Natural killer cell treated with Interleukin-12 subunit alpha and Interleukin-12 subunit beta and Interleukin-15 and Interleukin-18, amount 100 ng/mL, for 72 hours (primary cell): Measurements from ENCODE around the gene TMEM88. TPM values are rescaled to one million over a fixed set of nuclear protein-coding genes. Genes with fewer than 3 reads are reported as not detected.
A peak's percentile ranks its signal among the peaks of the same experiment; 100 is the strongest.

Source experiments
- ATAC-seq, 2 donors: fragments of 150-1000 bp; cut with Tn5 transposase in 1 of 2; sonication (Bioruptor Pico), chemical (Tn5 transposase) in 1 of 2; 2 replicates each; pipeline ENCODE4 v1.10.0; 2021
- DNase-seq: peaks from one replicate; pipeline ENCODE4 v3.0.0; 2022; ENCODE audit warnings: low spot score
- H3K27ac Mint-ChIP-seq, 2 donors: 1 replicate in 1 of 2; 2 replicates in 1 of 2; pipeline ENCODE4 v1.8.0; 2022; ENCODE audit warnings: mixed read lengths in 2 of 2, mild to moderate bottlenecking in 1 of 2, moderate library complexity in 1 of 2
- H3K27me3 Mint-ChIP-seq, 2 donors: 1 replicate in 1 of 2; 2 replicates in 1 of 2; pipeline ENCODE4 v1.8.0; 2022; ENCODE audit warnings: mixed read lengths in 2 of 2
- H3K36me3 Mint-ChIP-seq: one replicate; pipeline ENCODE4 v1.8.0; 2022; ENCODE audit warnings: mixed read lengths
- H3K4me1 Mint-ChIP-seq, 2 donors: 1 replicate in 1 of 2; 2 replicates in 1 of 2; pipeline ENCODE4 v1.8.0; 2022; ENCODE audit warnings: low read depth in 2 of 2, mixed read lengths in 2 of 2, mild to moderate bottlenecking in 1 of 2
- H3K4me3 Mint-ChIP-seq: one replicate; pipeline ENCODE4 v1.8.0; 2022; ENCODE audit warnings: mixed read lengths
- H3K9me3 Mint-ChIP-seq: 2 replicates; pipeline ENCODE4 v1.8.0; 2022; ENCODE audit warnings: mixed read lengths
- total RNA-seq, 2 donors: library from RNA; stranded (reverse); gene quantifications; one replicate each; pipeline ENCODE4 v1.2.3, GENCODE V29; 2022

Gene TMEM88
- total RNA-seq, 2 donors from 2014 or later, result 2.4 to 2.7 TPM

GRCh38 chr17:7843536-7844291, 11.2 kb upstream of the TMEM88 start:
- H3K4me1 Mint-ChIP-seq, result peaks cover 54 to 55% of the 10 kb centered on the region in 2 donors
- H3K36me3 Mint-ChIP-seq, result no peaks in the 10 kb centered on the region
- no peaks in the 10 kb centered on the region for H3K9me3 Mint-ChIP-seq
- no peaks in the 10 kb centered on the region for H3K27me3 Mint-ChIP-seq
- H3K4me3 Mint-ChIP-seq, result peak overlapping the region; percentile 93
- DNase-seq, result peak; percentile 93
- peak overlapping the region; percentile 99 for H3K27ac Mint-ChIP-seq
- peak; percentile 54 to 62 for ATAC-seq

- H3K4me1 Mint-ChIP-seq, result peaks cover 46 to 48% of the 10 kb centered on the region in 2 donors
- H3K27me3 Mint-ChIP-seq, result no peaks in the 10 kb centered on the region
- H3K4me3 Mint-ChIP-seq, result peak overlapping the region; percentile 93
- ATAC-seq (peak; percentile 70 to 78), DNase-seq (peak; percentile 95)
- H3K27ac Mint-ChIP-seq, result peak overlapping the region; percentile 99
- no peaks in the 10 kb centered on the region for H3K9me3 Mint-ChIP-seq
- no peaks in the 10 kb centered on the region for H3K36me3 Mint-ChIP-seq
These were observed 10.3 kb upstream of the TMEM88 start for GRCh38 chr17:7844292-7845154.

GRCh38 chr17:7845359-7846062, 9.4 kb upstream of the TMEM88 start:
- no peak for ATAC-seq
- no peaks in the 10 kb centered on the region for H3K27me3 Mint-ChIP-seq
- peak overlapping the region; percentile 99 for H3K27ac Mint-ChIP-seq
- H3K9me3 Mint-ChIP-seq, result no peaks in the 10 kb centered on the region
- peak overlapping the region; percentile 93 for H3K4me3 Mint-ChIP-seq
- H3K4me1 Mint-ChIP-seq, result peaks cover 41 to 42% of the 10 kb centered on the region in 2 donors
- peak; percentile 59 for DNase-seq
- no peaks in the 10 kb centered on the region for H3K36me3 Mint-ChIP-seq

- peak overlapping the region; percentile 99 for H3K27ac Mint-ChIP-seq
- peaks cover 38 to 40% of the 10 kb centered on the region in 2 donors for H3K4me1 Mint-ChIP-seq
- H3K27me3 Mint-ChIP-seq, result no peaks in the 10 kb centered on the region
These were observed 8.7 kb upstream of the TMEM88 start for GRCh38 chr17:7846063-7846735.

GRCh38 chr17:7846765-7847661, 7.9 kb upstream of the TMEM88 start:
- no peaks in the 10 kb centered on the region for H3K36me3 Mint-ChIP-seq
- no peak overlapping the region for H3K4me3 Mint-ChIP-seq
- no peaks in the 10 kb centered on the region for H3K9me3 Mint-ChIP-seq
- H3K27ac Mint-ChIP-seq, result peak overlapping the region in 1 of 2 donors; percentile 61
- ATAC-seq, result no peak
- H3K27me3 Mint-ChIP-seq, result no peaks in the 10 kb centered on the region
- H3K4me1 Mint-ChIP-seq, result peaks cover 35 to 39% of the 10 kb centered on the region in 2 donors
- DNase-seq, result peak; percentile 42

More at GRCh38 chr17:7846063-7846735, 8.7 kb upstream of the TMEM88 start:
- H3K9me3 Mint-ChIP-seq, result no peaks in the 10 kb centered on the region
- H3K36me3 Mint-ChIP-seq, result no peaks in the 10 kb centered on the region
- peak; percentile 56 for DNase-seq
- no peak for ATAC-seq
- H3K4me3 Mint-ChIP-seq, result peak overlapping the region; percentile 93

GRCh38 chr17:7848131-7848579, 6.7 kb upstream of the TMEM88 start:
- H3K36me3 Mint-ChIP-seq, result no peaks in the 10 kb centered on the region
- H3K4me1 Mint-ChIP-seq, result peaks cover 23 to 29% of the 10 kb centered on the region in 2 donors
- H3K27me3 Mint-ChIP-seq, result no peaks in the 10 kb centered on the region
- DNase-seq, result no peak
- no peak for ATAC-seq
- H3K27ac Mint-ChIP-seq, result no peak overlapping the region
- no peak overlapping the region for H3K4me3 Mint-ChIP-seq
- no peaks in the 10 kb centered on the region for H3K9me3 Mint-ChIP-seq

- H3K27me3 Mint-ChIP-seq, result no peaks in the 10 kb centered on the region
- DNase-seq (no peak), ATAC-seq (no peak)
- H3K4me1 Mint-ChIP-seq, result peaks cover 18 to 26% of the 10 kb centered on the region in 2 donors
- no peak overlapping the region for H3K4me3 Mint-ChIP-seq
- H3K36me3 Mint-ChIP-seq, result no peaks in the 10 kb centered on the region
- no peak overlapping the region for H3K27ac Mint-ChIP-seq
- no peaks in the 10 kb centered on the region for H3K9me3 Mint-ChIP-seq
These were observed 6.1 kb upstream of the TMEM88 start for GRCh38 chr17:7848739-7849129.

GRCh38 chr17:7849130-7849750, 5.6 kb upstream of the TMEM88 start:
- ATAC-seq, result no peak
- H3K27ac Mint-ChIP-seq, result no peak overlapping the region

GRCh38 chr17:7849751-7850504, 4.9 kb upstream of the TMEM88 start:
- no peak for ATAC-seq

More at GRCh38 chr17:7849130-7849750, 5.6 kb upstream of the TMEM88 start:
- H3K36me3 Mint-ChIP-seq, result no peaks in the 10 kb centered on the region
- DNase-seq, result no peak
- peaks cover 16 to 27% of the 10 kb centered on the region in 2 donors for H3K4me1 Mint-ChIP-seq
- no peaks in the 10 kb centered on the region for H3K27me3 Mint-ChIP-seq
- no peaks in the 10 kb centered on the region for H3K9me3 Mint-ChIP-seq
- H3K4me3 Mint-ChIP-seq, result no peak overlapping the region

GRCh38 chr17:7850701-7851437, 4.0 kb upstream of the TMEM88 start:
- H3K27ac Mint-ChIP-seq, result no peak overlapping the region

More at GRCh38 chr17:7849751-7850504, 4.9 kb upstream of the TMEM88 start:
- H3K36me3 Mint-ChIP-seq, result no peaks in the 10 kb centered on the region
- no peaks in the 10 kb centered on the region for H3K9me3 Mint-ChIP-seq
- peaks cover 16 to 27% of the 10 kb centered on the region in 2 donors for H3K4me1 Mint-ChIP-seq
- H3K27ac Mint-ChIP-seq, result no peak overlapping the region
- no peak overlapping the region for H3K4me3 Mint-ChIP-seq
- no peaks in the 10 kb centered on the region for H3K27me3 Mint-ChIP-seq
- no peak for DNase-seq

More at GRCh38 chr17:7850701-7851437, 4.0 kb upstream of the TMEM88 start:
- Mint-ChIP-seq H3K4me3 (peak overlapping the region; percentile 27), H3K4me1 (peaks cover 12 to 29% of the 10 kb centered on the region in 2 donors), H3K27me3 (no peaks in the 10 kb centered on the region), H3K9me3 (no peaks in the 10 kb centered on the region), H3K36me3 (no peaks in the 10 kb centered on the region)
- no peak for DNase-seq
- no peak for ATAC-seq
